ENCODE data around the gene SPATA2. TPM values are rescaled to one million over a fixed set of nuclear protein-coding genes. Genes with fewer than 3 reads are reported as not detected.

SPATA2 gene
- total RNA-seq, 1 donor from 2014 or later = 4.0 TPM

DNA sequence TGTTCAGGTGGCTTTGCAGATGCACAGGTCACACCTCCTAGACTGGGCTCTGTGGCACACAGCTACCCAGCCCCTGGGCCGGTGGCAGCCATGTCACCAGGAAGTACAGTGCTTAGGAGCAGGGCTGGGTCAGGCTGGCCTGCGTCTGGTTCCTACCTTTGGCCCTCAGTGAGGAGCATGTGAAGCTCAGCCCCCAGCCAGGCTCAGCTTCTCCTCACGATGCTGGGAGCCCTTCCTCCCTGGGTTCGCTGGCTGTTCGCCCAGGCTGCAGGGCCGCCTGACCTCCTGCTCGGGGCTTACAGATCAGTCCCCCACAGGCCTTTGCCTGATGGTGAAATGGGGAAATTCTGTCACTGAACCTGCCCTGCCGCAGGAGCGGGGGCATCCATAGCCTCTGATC lies 23.1 kb downstream of the SPATA2 start:
- H3K9ac ChIP-seq = no peak overlapping the region
- no peaks in the 10 kb centered on the region for H3K79me2 ChIP-seq (ENCODE audit: low read depth)
- H3K4me1 ChIP-seq = peaks cover 21% of the 10 kb centered on the region
- Mint-ChIP-seq H3K4me1 (peaks cover 57% of the 10 kb centered on the region), H3K9me3 (no peaks in the 10 kb centered on the region), H3K36me3 (peaks cover 1% of the 10 kb centered on the region), H3K27ac (peak overlapping the region; percentile 75), H3K4me3 (no peak overlapping the region), H3K27me3 (ENCODE audit: insufficient read depth, low read depth) (peaks cover 18% of the 10 kb centered on the region)
- H2AFZ ChIP-seq (replicated peaks) = no peak overlapping the region
- no peak overlapping the region for H3K27ac ChIP-seq
- H3K9me3 ChIP-seq (ENCODE audit: low read depth) = no peaks in the 10 kb centered on the region
- H3K4me3 ChIP-seq = no peak overlapping the region
- no peak overlapping the region for H3K4me2 ChIP-seq
- H3F3A ChIP-seq (ENCODE audit: low read depth) = peaks cover 3% of the 10 kb centered on the region
- TF ChIP-seq, protein P1, sequence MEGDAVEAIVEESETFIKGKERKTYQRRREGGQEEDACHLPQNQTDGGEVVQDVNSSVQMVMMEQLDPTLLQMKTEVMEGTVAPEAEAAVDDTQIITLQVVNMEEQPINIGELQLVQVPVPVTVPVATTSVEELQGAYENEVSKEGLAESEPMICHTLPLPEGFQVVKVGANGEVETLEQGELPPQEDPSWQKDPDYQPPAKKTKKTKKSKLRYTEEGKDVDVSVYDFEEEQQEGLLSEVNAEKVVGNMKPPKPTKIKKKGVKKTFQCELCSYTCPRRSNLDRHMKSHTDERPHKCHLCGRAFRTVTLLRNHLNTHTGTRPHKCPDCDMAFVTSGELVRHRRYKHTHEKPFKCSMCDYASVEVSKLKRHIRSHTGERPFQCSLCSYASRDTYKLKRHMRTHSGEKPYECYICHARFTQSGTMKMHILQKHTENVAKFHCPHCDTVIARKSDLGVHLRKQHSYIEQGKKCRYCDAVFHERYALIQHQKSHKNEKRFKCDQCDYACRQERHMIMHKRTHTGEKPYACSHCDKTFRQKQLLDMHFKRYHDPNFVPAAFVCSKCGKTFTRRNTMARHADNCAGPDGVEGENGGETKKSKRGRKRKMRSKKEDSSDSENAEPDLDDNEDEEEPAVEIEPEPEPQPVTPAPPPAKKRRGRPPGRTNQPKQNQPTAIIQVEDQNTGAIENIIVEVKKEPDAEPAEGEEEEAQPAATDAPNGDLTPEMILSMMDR (IDR thresholded peaks at IDR 0.05) = no peak
- no peak for TF ChIP-seq EZH2phosphoT487 (IDR thresholded peaks at IDR 0.05)
- no peak for TF ChIP-seq EZH2 (IDR thresholded peaks at IDR 0.05)
- no peaks in the 10 kb centered on the region for H3K36me3 ChIP-seq
- no peak for DNase-seq (ENCODE audit: low spot score)
- no peaks in the 10 kb centered on the region for H3K27me3 ChIP-seq
- no peaks in the 10 kb centered on the region for H4K20me1 ChIP-seq (ENCODE audit: low read depth)

- Histone ChIP-seq H2AFZ (replicated peaks) (no peak overlapping the region), H3F3A (ENCODE audit: low read depth) (peaks cover 3% of the 10 kb centered on the region), H4K20me1 (ENCODE audit: low read depth) (no peaks in the 10 kb centered on the region), H3K4me2 (peak overlapping the region; percentile 31), H3K4me3 (no peak overlapping the region), H3K27ac (no peak overlapping the region), H3K36me3 (no peaks in the 10 kb centered on the region), H3K4me1 (peaks cover 21% of the 10 kb centered on the region), H3K27me3 (no peaks in the 10 kb centered on the region), H3K9me3 (ENCODE audit: low read depth) (no peaks in the 10 kb centered on the region), H3K79me2 (ENCODE audit: low read depth) (no peaks in the 10 kb centered on the region), H3K9ac (no peak overlapping the region)
- Mint-ChIP-seq H3K27me3 (ENCODE audit: insufficient read depth, low read depth) (peaks cover 19% of the 10 kb centered on the region), H3K9me3 (no peaks in the 10 kb centered on the region), H3K4me3 (peak overlapping the region; percentile 41), H3K36me3 (peaks cover 1% of the 10 kb centered on the region), H3K27ac (peak overlapping the region; percentile 88), H3K4me1 (peaks cover 64% of the 10 kb centered on the region)
- no peak for DNase-seq (ENCODE audit: low spot score)
- TF ChIP-seq, protein P1 (IDR thresholded peaks at IDR 0.05) = no peak
- TF ChIP-seq EZH2phosphoT487 (IDR thresholded peaks at IDR 0.05) = no peak
- TF ChIP-seq EZH2 (IDR thresholded peaks at IDR 0.05) = no peak
Measured at GRCh38 chr20:49891476-49892110, 23.7 kb downstream of the SPATA2 start.

DNA sequence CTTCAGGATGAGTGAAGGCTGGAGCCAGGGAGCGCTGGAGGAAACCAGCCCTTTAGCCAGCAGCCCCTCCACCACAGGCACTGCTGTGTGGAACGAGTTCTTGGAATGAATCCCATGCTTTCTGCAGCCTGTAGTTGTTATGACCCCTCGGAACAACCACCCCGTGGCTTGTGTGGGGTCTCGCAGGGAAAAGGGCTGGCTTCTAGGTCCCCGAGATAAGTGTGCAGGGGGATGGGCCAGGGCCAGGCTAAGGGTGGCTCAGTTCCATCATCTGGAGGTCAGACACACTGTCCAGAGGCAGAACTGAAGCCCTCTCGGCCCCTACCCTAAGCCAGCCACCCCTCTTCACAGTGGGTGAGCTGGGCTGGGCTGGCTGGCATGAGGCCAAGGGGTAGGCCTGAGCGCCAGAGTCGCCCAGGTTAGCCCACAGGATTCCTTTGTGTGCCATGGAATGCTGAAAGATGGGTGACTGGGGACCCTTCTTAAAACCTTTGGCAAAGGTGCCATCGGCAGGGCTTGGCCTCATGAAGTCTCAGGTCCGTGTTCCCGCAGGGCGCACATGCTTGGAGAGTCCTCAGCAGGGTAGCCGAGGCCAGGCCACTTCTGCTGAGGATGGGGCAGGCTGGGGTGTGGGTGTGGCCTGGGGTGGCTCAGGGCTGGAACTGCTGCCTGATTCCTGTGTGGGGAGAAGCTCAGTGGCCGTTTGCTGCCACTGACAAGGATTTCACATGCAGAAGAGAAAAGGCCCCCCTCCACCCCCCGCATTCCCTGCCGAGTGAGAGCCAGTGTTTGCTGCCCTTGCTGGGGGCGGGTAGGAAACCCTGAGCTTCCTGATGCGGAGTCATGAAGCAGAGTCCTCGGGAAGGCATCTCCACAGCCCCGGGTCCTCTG lies 24.6 kb downstream of the SPATA2 start:
- Histone ChIP-seq H2AFZ (replicated peaks) (no peak overlapping the region), H3F3A (ENCODE audit: low read depth) (peaks cover 8% of the 10 kb centered on the region), H3K36me3 (no peaks in the 10 kb centered on the region), H3K79me2 (ENCODE audit: low read depth) (no peaks in the 10 kb centered on the region), H3K27me3 (no peaks in the 10 kb centered on the region), H3K4me3 (no peak overlapping the region), H3K4me2 (peak overlapping the region; percentile 31), H3K9me3 (ENCODE audit: low read depth) (no peaks in the 10 kb centered on the region), H3K4me1 (peaks cover 27% of the 10 kb centered on the region), H3K27ac (no peak overlapping the region), H4K20me1 (ENCODE audit: low read depth) (peaks cover 4% of the 10 kb centered on the region), H3K9ac (no peak overlapping the region)
- Mint-ChIP-seq H3K4me3 (peak overlapping the region; percentile 33), H3K9me3 (no peaks in the 10 kb centered on the region), H3K27me3 (ENCODE audit: insufficient read depth, low read depth) (peaks cover 19% of the 10 kb centered on the region), H3K27ac (peak overlapping the region; percentile 88), H3K4me1 (peaks cover 72% of the 10 kb centered on the region), H3K36me3 (peaks cover 4% of the 10 kb centered on the region)
- peak; percentile 27 for DNase-seq (ENCODE audit: low spot score)
- TF ChIP-seq, protein P1 (IDR thresholded peaks at IDR 0.05) = no peak
- TF ChIP-seq EZH2phosphoT487 (IDR thresholded peaks at IDR 0.05) (no peak), EZH2 (IDR thresholded peaks at IDR 0.05) (no peak)
